ENCODE data around the gene SMIM23.

SMIM23 gene

DNA sequence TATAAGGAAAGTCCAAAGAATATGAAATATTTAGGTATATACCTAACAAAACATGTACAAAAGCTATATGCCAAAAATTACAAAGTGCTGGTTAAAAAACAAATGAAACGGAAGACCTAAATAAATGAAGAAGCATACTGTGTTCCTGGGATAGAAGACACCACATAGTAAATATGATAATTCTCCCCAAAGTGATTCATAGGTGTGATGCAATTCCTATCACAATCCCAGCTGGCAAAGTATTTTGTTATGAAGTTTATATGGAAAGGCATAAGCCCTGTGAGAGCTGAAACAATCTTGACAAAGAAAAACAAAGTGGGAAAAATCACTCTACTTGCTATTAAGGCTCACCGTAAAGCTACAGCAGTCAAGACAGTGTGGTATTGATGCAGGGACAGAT is 2.6 kb upstream of the SMIM23 start:
- no peaks in the 10 kb centered on the region for H3K4me1 ChIP-seq (ENCODE audit: insufficient read depth, low read length)
- no peaks in the 10 kb centered on the region; the same call in 1 of the 2 replicates for H3K9me3 ChIP-seq (ENCODE audit: control insufficient read depth, insufficient read depth, low read length)
- H3K9ac ChIP-seq (ENCODE audit: low read depth, low read length), result no peak overlapping the region
- no peaks in the 10 kb centered on the region for H3K36me3 ChIP-seq (ENCODE audit: insufficient read depth, low read length)

- Histone ChIP-seq H3K4me1 (ENCODE audit: insufficient read depth, low read length) (no peaks in the 10 kb centered on the region), H3K9me3 (ENCODE audit: control insufficient read depth, insufficient read depth, low read length) (no peaks in the 10 kb centered on the region), H3K9ac (ENCODE audit: low read depth, low read length) (no peak overlapping the region), H3K36me3 (ENCODE audit: insufficient read depth, low read length) (no peaks in the 10 kb centered on the region)
Observed at GRCh38 chr5:171789353-171789752, 3.7 kb downstream of the SMIM23 start.

- Histone ChIP-seq H3K9me3 (ENCODE audit: control insufficient read depth, insufficient read depth, low read length) (no peaks in the 10 kb centered on the region), H3K9ac (ENCODE audit: low read depth, low read length) (no peak overlapping the region), H3K36me3 (ENCODE audit: insufficient read depth, low read length) (no peaks in the 10 kb centered on the region), H3K4me1 (ENCODE audit: insufficient read depth, low read length) (no peaks in the 10 kb centered on the region)
Observed at GRCh38 chr5:171790408-171790807, 4.8 kb downstream of the SMIM23 start.

- H3K4me1 ChIP-seq (ENCODE audit: insufficient read depth, low read length), result no peaks in the 10 kb centered on the region
- no peaks in the 10 kb centered on the region for H3K9me3 ChIP-seq (ENCODE audit: control insufficient read depth, insufficient read depth, low read length)
- no peak overlapping the region for H3K9ac ChIP-seq (ENCODE audit: low read depth, low read length)
- no peaks in the 10 kb centered on the region; the same call in 1 of the 2 replicates for H3K36me3 ChIP-seq (ENCODE audit: insufficient read depth, low read length)
Observed at GRCh38 chr5:171794470-171794960, 8.9 kb downstream of the SMIM23 start.

DNA sequence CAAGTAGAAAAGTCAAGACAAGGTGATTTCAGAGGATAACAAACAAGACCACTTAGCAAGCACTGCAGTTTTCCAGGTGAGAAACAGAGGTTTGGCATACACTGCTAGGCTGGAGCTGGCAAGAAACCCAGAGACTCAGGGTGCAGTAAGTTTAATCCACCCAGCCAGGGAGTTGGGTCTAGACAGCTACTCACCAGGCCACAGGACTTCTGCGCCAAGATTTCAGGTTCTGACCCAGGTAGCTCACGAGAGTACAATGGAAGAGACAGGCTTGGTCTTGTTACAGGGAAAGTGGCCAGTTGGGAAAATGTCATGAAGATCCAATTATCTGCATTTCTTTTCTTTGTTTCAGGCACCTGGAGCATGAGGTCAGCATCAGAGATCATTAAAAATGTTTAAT is 9.8 kb downstream of the SMIM23 start:
- Histone ChIP-seq H3K9me3 (ENCODE audit: control insufficient read depth, insufficient read depth, low read length) (no peaks in the 10 kb centered on the region), H3K36me3 (ENCODE audit: insufficient read depth, low read length) (no peaks in the 10 kb centered on the region; the same call in 1 of the 2 replicates), H3K4me1 (ENCODE audit: insufficient read depth, low read length) (no peaks in the 10 kb centered on the region), H3K9ac (ENCODE audit: low read depth, low read length) (no peak overlapping the region)

GRCh38 chr5:171796436-171796835 is 10.8 kb downstream of the SMIM23 start:
- Histone ChIP-seq H3K36me3 (ENCODE audit: insufficient read depth, low read length) (no peaks in the 10 kb centered on the region; the same call in 1 of the 2 replicates), H3K4me1 (ENCODE audit: insufficient read depth, low read length) (no peaks in the 10 kb centered on the region), H3K9me3 (ENCODE audit: control insufficient read depth, insufficient read depth, low read length) (no peaks in the 10 kb centered on the region), H3K9ac (ENCODE audit: low read depth, low read length) (no peak overlapping the region)

GRCh38 chr5:171797543-171797942 is 11.9 kb downstream of the SMIM23 start:
- Histone ChIP-seq H3K9ac (ENCODE audit: low read depth, low read length) (no peak overlapping the region), H3K4me1 (ENCODE audit: insufficient read depth, low read length) (no peaks in the 10 kb centered on the region), H3K9me3 (ENCODE audit: control insufficient read depth, insufficient read depth, low read length) (no peaks in the 10 kb centered on the region), H3K36me3 (ENCODE audit: insufficient read depth, low read length) (no peaks in the 10 kb centered on the region; the same call in 1 of the 2 replicates)

DNA sequence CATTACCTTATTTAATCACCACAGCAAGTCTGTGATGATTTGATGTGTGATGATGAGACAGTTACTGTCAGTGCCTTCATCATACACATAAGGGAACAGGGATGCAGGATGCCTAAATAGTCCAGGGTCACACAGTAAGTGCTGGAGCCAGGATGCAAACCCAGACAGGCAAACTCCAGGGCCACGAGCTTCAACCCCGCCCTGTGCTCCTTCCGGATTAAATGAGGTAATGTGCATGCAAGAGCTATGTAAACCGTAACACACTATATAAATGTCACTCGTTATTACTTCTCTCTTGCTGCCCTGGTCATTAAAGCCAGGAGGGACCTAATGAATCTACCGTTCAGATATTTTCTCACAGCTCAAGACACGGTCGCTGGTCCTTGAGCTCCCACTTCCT is 12.8 kb downstream of the SMIM23 start:
- no peaks in the 10 kb centered on the region; the same call in 1 of the 2 replicates for H3K36me3 ChIP-seq (ENCODE audit: insufficient read depth, low read length)
- no peaks in the 10 kb centered on the region for H3K4me1 ChIP-seq (ENCODE audit: insufficient read depth, low read length)
- no peak overlapping the region for H3K9ac ChIP-seq (ENCODE audit: low read depth, low read length)
- H3K9me3 ChIP-seq (ENCODE audit: control insufficient read depth, insufficient read depth, low read length), result no peaks in the 10 kb centered on the region

DNA sequence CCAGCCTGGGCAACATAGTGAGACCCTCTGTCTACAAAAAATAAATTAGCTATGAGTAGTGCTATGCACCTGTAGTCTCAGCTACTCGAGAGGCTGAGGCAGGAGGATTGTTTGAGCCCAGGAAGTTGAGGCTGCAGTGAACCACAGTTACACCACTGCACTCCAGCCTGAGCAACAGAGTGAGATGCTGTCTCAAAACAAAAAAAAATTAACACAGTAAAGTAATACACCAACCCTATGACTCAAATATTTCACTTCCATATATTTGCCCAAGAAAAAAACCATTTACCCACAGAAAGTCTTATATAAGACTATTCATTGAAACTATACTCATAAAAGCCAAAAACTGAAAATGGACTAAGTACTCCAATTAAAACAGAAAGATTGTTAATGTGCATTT is 16.2 kb downstream of the SMIM23 start:
- Histone ChIP-seq H3K4me1 (ENCODE audit: insufficient read depth, low read length) (no peaks in the 10 kb centered on the region), H3K36me3 (ENCODE audit: insufficient read depth, low read length) (no peaks in the 10 kb centered on the region; the same call in 1 of the 2 replicates), H3K9me3 (ENCODE audit: control insufficient read depth, insufficient read depth, low read length) (no peaks in the 10 kb centered on the region), H3K9ac (ENCODE audit: low read depth, low read length) (no peak overlapping the region)

DNA sequence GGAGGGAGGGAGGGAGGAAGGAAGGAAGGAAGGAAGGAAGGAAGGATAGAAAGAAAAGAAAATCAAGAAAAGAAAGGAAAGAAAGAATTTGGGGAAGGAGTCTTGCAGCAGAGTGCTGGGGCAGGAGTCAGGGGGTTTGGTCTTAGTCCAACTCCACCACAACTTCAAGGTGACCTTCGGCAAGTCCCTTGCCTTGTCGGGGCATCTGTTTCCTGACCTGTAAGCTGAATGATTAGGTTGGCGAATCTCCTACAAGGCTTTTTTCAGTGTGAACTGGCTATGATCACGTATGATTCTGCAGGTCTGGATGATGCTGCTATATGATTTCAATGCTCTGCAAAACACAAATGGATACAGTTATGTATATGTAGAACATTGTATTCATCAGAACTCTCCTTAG is 20.1 kb downstream of the SMIM23 start:
- Histone ChIP-seq H3K9me3 (ENCODE audit: control insufficient read depth, insufficient read depth, low read length) (no peaks in the 10 kb centered on the region), H3K36me3 (ENCODE audit: insufficient read depth, low read length) (no peaks in the 10 kb centered on the region), H3K4me1 (ENCODE audit: insufficient read depth, low read length) (peaks cover 5% of the 10 kb centered on the region; the same call in 1 of the 2 replicates), H3K9ac (ENCODE audit: low read depth, low read length) (no peak overlapping the region)

DNA sequence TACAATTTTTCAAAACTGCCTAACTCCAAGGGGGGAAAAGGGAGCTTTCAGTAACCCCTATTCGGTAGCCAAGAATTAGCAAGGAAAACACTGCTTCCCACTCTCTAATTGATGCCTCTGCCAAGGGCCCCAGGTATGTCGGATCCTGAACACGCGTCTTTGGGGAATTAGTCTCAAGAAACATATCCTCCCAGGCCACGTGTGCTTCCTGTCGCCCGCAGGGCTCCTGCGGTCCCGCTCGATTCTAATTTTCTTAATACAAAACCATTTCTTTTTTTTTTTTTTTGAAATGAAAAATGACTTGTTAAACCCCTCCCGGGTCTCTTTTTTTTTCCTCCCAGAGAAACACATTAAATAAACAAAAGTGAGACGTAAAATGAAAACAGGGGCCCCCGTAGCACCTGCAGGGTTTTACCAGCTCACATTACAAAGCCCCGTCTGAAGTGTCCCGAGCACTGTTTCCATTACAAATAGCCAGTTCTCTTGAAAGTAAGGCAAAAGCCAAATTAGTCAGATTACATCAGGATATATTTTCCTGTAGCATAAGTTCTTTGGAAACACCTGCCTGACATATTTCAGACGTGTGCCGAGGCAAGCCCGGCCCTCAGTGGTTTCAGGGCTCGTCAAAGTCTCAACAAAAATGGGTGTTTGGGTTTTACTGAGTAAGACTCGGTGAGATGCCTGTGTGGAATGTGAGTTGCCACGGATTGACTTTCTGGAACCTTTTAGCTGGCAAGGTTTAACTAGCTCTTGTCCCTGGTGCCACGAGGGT is 21.5 kb downstream of the SMIM23 start:
- Histone ChIP-seq H3K36me3 (ENCODE audit: insufficient read depth, low read length) (no peaks in the 10 kb centered on the region), H3K9me3 (ENCODE audit: control insufficient read depth, insufficient read depth, low read length) (no peaks in the 10 kb centered on the region), H3K9ac (ENCODE audit: low read depth, low read length) (no peak overlapping the region), H3K4me1 (ENCODE audit: insufficient read depth, low read length) (peaks cover 5% of the 10 kb centered on the region; the same call in 1 of the 2 replicates)

DNA sequence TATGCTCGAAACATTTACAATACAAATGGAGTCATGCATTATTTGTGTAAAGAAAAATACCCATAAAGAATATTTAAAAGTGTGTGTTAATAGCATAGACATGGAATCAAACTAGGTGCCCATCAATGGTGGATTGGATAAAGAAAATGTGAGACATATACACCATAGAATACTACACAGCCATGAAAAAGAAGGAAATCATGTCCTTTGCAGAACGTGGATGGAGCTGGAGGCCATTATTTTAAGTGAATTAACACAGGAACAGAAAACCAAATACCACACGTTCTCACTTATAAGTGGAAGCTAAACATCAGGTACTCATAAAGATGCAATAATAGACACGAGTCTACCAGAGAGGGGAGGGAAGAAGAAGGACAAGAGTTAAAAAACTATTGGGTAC is 22.8 kb downstream of the SMIM23 start:
- H3K9ac ChIP-seq (ENCODE audit: low read depth, low read length), result no peak overlapping the region
- no peaks in the 10 kb centered on the region for H3K9me3 ChIP-seq (ENCODE audit: control insufficient read depth, insufficient read depth, low read length)
- H3K36me3 ChIP-seq (ENCODE audit: insufficient read depth, low read length), result no peaks in the 10 kb centered on the region
- H3K4me1 ChIP-seq (ENCODE audit: insufficient read depth, low read length), result peaks cover 5% of the 10 kb centered on the region; the same call in 1 of the 2 replicates

DNA sequence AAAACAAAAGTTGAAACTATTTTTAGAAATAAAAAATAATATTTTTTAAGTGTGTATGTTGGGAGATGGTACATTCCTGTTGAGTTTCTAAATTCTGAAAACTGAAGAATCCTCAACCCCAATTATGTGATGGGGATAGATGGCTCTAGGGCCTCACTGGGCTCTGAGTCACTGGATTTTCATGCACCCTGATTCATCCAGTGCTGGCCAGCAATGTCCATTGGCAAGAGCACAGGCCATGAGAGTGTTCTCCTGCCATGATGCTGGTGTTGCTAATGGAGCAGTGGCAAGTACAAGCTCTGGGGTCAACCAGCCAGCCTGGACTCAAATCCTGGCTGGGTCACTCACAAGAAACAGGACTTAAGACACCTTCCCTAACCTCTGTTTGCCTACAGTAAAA is 23.3 kb downstream of the SMIM23 start:
- Histone ChIP-seq H3K4me1 (ENCODE audit: insufficient read depth, low read length) (peaks cover 5% of the 10 kb centered on the region; the same call in 1 of the 2 replicates), H3K9ac (ENCODE audit: low read depth, low read length) (no peak overlapping the region), H3K36me3 (ENCODE audit: insufficient read depth, low read length) (no peaks in the 10 kb centered on the region), H3K9me3 (ENCODE audit: control insufficient read depth, insufficient read depth, low read length) (no peaks in the 10 kb centered on the region)

DNA sequence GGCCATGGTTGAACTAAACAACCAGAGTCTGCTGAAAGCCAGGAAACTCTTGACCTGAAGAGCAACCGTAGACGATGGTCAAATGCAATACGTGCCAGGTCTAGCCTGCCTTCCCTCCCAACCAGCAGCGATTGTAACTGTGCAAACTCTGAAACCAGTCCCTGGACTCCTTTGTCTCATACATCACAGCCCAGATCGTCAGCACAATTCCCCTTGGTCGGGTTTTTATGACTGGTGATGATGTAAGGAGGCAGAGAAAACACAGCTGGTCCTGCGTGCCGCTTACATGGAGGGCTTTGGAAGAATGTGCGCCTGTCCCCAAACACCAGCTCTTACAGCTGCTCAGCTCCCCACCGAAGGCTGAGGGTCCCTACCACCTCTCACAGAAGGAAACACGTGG is 24.6 kb downstream of the SMIM23 start:
- Histone ChIP-seq H3K36me3 (ENCODE audit: insufficient read depth, low read length) (no peaks in the 10 kb centered on the region), H3K4me1 (ENCODE audit: insufficient read depth, low read length) (peaks cover 5% of the 10 kb centered on the region; the same call in 1 of the 2 replicates), H3K9ac (ENCODE audit: low read depth, low read length) (no peak overlapping the region), H3K9me3 (ENCODE audit: control insufficient read depth, insufficient read depth, low read length) (no peaks in the 10 kb centered on the region)

DNA sequence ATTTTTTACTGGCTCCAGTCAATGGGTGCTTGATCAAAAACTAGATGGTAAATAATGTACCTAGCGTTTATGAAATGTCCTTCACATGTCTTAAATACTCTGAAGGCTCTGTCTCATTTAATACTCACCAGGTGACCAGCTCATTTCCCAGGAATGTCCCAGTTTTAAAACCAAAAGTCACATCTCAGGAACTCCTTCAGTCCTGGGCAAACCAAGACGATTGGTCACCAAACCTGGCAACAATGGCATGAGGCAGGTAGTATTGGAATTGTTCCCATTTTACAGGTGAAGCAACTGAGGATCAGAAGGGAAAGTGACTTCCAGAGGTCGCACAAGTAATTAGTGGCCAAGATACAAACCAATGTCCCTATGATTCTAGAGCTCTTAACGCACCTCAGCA is 27.7 kb downstream of the SMIM23 start:
- Histone ChIP-seq H3K36me3 (ENCODE audit: insufficient read depth, low read length) (no peaks in the 10 kb centered on the region), H3K9me3 (ENCODE audit: control insufficient read depth, insufficient read depth, low read length) (no peaks in the 10 kb centered on the region), H3K4me1 (ENCODE audit: insufficient read depth, low read length) (no peaks in the 10 kb centered on the region), H3K9ac (ENCODE audit: low read depth, low read length) (no peak overlapping the region)
